ENCODE data around the gene NKD1. TPM values are rescaled to one million over a fixed set of nuclear protein-coding genes. Genes with fewer than 3 reads are reported as not detected.

NKD1 gene
- total RNA-seq, 1 donor from 2014 or later: 0.43 TPM

DNA sequence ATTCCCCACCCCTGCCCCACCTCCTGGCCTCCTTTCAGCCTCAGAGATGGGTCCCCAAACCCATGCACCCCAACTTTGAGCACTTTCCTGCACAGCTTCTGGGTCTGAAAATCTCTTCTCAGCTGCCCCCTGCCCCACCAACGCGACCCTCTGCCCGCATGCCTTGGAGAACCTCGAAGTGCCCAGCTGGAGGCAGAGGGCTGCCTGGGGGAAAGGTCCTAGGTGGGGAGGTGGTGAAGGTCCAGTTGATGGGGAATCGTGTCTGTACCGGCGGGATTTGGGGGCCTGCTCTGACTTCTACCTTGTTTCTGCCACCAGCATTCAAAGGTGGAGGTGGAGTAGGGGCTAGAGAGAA lies 1.3 kb downstream of the NKD1 start:
- Mint-ChIP-seq H3K4me1 (ENCODE audit: unreplicated experiment) (peaks cover 7% of the 10 kb centered on the region), H3K9me3 (ENCODE audit: unreplicated experiment) (no peaks in the 10 kb centered on the region), H3K27me3 (ENCODE audit: unreplicated experiment) (peaks cover 64% of the 10 kb centered on the region), H3K27ac (ENCODE audit: unreplicated experiment) (no peak overlapping the region), H3K4me3 (ENCODE audit: unreplicated experiment) (peak overlapping the region; percentile 26), H3K36me3 (ENCODE audit: unreplicated experiment) (no peaks in the 10 kb centered on the region)
- TF ChIP-seq CTCF (IDR thresholded peaks at IDR 0.05): no peak
- no peak for DNase-seq (ENCODE audit: extremely low spot score, unreplicated experiment)

DNA sequence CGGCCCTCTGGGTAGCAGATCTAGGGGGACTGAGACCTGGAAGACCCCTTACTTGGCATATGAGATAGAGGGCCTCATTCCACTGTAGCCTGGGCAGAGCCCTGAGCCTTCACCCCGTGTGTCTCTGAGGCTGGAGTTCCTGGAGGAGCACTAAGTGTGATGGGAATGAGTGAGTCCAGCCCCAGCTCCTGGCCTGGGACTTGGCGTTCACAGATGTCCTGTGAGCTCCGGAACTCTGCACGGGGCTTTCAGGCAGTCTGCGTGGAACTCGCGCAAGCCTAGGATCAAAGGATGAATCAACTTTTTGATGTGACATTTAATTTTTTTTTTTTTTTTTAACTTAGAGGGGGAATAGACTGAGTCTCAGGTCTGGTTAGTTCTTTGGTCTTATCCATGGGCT lies 1.8 kb downstream of the NKD1 start:
- no peak for DNase-seq (ENCODE audit: extremely low spot score, unreplicated experiment)
- no peak overlapping the region for H3K27ac Mint-ChIP-seq (ENCODE audit: unreplicated experiment)
- no peak for TF ChIP-seq CTCF (IDR thresholded peaks at IDR 0.05)
- H3K4me1 Mint-ChIP-seq (ENCODE audit: unreplicated experiment): peaks cover 7% of the 10 kb centered on the region
- H3K36me3 Mint-ChIP-seq (ENCODE audit: unreplicated experiment): no peaks in the 10 kb centered on the region
- H3K27me3 Mint-ChIP-seq (ENCODE audit: unreplicated experiment): peaks cover 59% of the 10 kb centered on the region
- H3K9me3 Mint-ChIP-seq (ENCODE audit: unreplicated experiment): no peaks in the 10 kb centered on the region
- no peak overlapping the region for H3K4me3 Mint-ChIP-seq (ENCODE audit: unreplicated experiment)

GRCh38 chr16:50550866-50551641 lies 2.9 kb downstream of the NKD1 start:
- no peak overlapping the region for H3K27ac Mint-ChIP-seq (ENCODE audit: unreplicated experiment)
- DNase-seq (ENCODE audit: extremely low spot score, unreplicated experiment): no peak
- no peak overlapping the region for H3K4me3 Mint-ChIP-seq (ENCODE audit: unreplicated experiment)
- no peaks in the 10 kb centered on the region for H3K9me3 Mint-ChIP-seq (ENCODE audit: unreplicated experiment)
- H3K36me3 Mint-ChIP-seq (ENCODE audit: unreplicated experiment): no peaks in the 10 kb centered on the region
- peaks cover 50% of the 10 kb centered on the region for H3K27me3 Mint-ChIP-seq (ENCODE audit: unreplicated experiment)
- peaks cover 7% of the 10 kb centered on the region for H3K4me1 Mint-ChIP-seq (ENCODE audit: unreplicated experiment)
- no peak for TF ChIP-seq CTCF (IDR thresholded peaks at IDR 0.05)

GRCh38 chr16:50552476-50553101 lies 4.4 kb downstream of the NKD1 start:
- Mint-ChIP-seq H3K27ac (ENCODE audit: unreplicated experiment) (no peak overlapping the region), H3K9me3 (ENCODE audit: unreplicated experiment) (peaks cover 4% of the 10 kb centered on the region), H3K4me1 (ENCODE audit: unreplicated experiment) (peaks cover 2% of the 10 kb centered on the region), H3K4me3 (ENCODE audit: unreplicated experiment) (no peak overlapping the region), H3K27me3 (ENCODE audit: unreplicated experiment) (peaks cover 39% of the 10 kb centered on the region), H3K36me3 (ENCODE audit: unreplicated experiment) (no peaks in the 10 kb centered on the region)
- DNase-seq (ENCODE audit: extremely low spot score, unreplicated experiment): no peak
- TF ChIP-seq CTCF (IDR thresholded peaks at IDR 0.05): no peak

DNA sequence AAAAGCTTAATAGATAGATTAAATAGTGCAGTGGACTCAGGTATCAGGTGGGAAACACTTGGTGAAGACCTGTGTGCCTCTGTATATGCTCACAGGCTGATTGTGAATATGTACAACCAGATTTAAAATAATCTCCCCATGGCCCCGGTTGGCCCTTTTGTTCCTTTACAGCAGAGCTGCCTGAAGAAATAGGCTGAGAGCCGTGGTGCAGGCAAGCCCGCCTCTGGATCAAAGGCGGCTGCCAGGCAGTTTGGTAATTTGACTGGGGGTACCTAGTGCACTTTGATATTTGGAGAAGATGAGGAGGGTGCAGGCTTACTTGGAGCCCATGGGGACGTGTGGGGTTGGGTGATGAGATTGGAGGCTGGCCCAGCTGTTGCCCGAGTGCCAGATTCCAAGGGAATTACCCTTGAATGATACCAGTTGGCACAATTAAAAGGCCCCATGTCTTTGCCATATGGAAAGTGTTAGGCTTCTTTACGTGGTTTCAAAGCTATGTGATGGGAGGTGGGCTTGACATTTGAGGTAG lies 5.0 kb downstream of the NKD1 start:
- peaks cover 39% of the 10 kb centered on the region for H3K27me3 Mint-ChIP-seq (ENCODE audit: unreplicated experiment)
- TF ChIP-seq CTCF (IDR thresholded peaks at IDR 0.05): no peak

More for the DNA sequence above, 5.0 kb downstream of the NKD1 start:
- no peaks in the 10 kb centered on the region for H3K36me3 Mint-ChIP-seq (ENCODE audit: unreplicated experiment)
- H3K27ac Mint-ChIP-seq (ENCODE audit: unreplicated experiment): no peak overlapping the region
- peaks cover 6% of the 10 kb centered on the region for H3K9me3 Mint-ChIP-seq (ENCODE audit: unreplicated experiment)
- no peak for DNase-seq (ENCODE audit: extremely low spot score, unreplicated experiment)
- peaks cover 2% of the 10 kb centered on the region for H3K4me1 Mint-ChIP-seq (ENCODE audit: unreplicated experiment)
- H3K4me3 Mint-ChIP-seq (ENCODE audit: unreplicated experiment): no peak overlapping the region
